Measurements from ENCODE around the gene TMPRSS15.
A peak's percentile ranks its signal among the peaks of the same experiment; 100 is the strongest.
"Not testable (repeated sequence)": the region's sequence is repeated elsewhere in the genome, so short reads cannot be mapped to it uniquely, and the experiment has no call there.

Gene TMPRSS15

DNA sequence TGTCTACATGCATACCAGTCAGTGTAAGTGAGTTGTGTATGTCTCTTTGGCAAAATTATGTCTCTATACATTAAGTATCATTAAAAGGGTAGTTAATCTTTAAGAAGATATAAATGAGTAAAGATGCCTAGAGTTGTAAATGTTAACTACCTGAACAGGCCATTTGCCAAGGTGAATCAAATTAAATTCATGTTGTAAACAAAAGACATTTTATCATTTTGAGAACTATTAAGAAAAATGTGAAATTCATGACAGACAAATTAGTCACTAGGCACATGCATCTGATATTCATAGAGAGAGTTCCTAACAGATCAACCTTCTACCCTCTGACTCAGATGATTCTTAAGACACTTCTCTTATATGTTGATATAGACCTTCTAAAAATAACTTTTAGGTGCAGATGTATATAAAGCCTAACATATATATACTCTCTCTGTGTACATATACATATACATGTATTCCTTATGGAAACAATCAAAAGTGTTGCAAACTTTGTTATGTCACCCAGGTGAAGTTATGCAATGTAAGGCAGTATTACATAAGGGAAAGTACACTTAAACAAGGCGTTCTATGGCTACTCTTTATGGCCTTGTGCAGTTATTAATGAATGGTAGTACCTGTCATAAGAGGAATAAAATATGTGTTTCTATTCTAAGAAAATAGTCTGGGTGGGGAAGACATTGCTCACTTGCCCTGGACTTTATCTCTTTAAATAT is at the start of gene TMPRSS15:
Gene TMPRSS15 (minus strand): TSS at position 51 of the 716 bp plus-strand sequence. CDS start 163 bp downstream, outside the sequence.
- DNase-seq (ENCODE audit: low spot score): no peak

DNA sequence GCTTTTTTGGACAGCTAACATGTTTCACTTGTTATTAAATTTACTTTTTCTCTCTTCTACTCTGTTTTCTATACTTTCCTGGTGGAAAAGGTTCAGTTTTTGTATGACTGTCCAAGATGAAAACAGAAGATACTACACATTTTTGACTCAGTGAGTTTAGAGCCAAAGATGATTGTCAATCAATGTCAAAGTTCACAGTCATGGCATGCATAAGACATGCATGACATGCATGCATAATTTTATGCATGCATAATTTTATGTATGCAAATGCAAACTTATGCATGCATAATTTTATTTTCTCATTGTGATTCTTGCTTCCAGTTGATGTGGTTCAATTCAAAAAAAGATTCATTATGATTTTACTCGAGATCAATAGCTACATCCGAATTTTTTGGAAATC is 48.1 kb upstream of the TMPRSS15 start:
- no peak for DNase-seq (ENCODE audit: low spot score)

GRCh38 chr21:18449605-18450550 is 46.3 kb upstream of the TMPRSS15 start:
- peak; percentile 12 for DNase-seq (ENCODE audit: low spot score)

GRCh38 chr21:18443701-18444100 is 40.1 kb upstream of the TMPRSS15 start:
- no peak for DNase-seq (ENCODE audit: low spot score)

GRCh38 chr21:18443085-18443484 is 39.5 kb upstream of the TMPRSS15 start:
- DNase-seq (ENCODE audit: low spot score): no peak

- DNase-seq (ENCODE audit: low spot score): no peak
These were observed 26.8 kb upstream of the TMPRSS15 start for GRCh38 chr21:18430341-18430740.

GRCh38 chr21:18424276-18424675 is 20.7 kb upstream of the TMPRSS15 start:
- no peak for DNase-seq (ENCODE audit: low spot score)

DNA sequence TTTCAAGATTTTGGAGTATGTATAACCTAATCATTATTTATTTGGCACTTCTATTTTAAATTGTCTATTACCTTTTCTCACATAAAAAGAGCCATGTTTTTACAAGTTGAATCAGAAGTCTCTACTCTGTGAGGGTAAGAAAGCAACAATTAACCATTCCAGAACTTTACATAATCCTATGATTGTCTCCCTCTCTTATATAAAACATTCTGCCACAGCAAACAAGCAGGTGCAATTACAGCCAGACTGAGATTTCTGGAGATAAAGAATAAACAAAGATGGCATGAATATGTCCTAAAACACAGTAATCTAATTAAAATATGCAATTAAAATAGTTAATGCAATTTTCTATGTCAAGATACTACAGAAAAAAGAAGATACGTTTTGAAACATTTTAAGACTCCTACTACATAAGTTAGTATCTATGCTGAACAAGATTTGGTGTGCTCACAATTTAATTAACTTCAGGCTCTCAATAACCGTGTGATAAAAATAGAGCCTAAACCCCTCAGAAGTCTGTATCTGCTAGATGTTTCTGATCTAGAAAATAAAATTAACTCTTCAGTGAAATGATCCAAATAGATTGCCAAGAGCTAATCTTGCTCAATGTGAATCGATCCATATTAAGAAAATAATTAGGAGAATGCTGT is 13.7 kb upstream of the TMPRSS15 start:
- DNase-seq (ENCODE audit: low spot score): no peak

GRCh38 chr21:18411565-18411964 is 8.0 kb upstream of the TMPRSS15 start:
- no peak for DNase-seq (ENCODE audit: low spot score)

DNA sequence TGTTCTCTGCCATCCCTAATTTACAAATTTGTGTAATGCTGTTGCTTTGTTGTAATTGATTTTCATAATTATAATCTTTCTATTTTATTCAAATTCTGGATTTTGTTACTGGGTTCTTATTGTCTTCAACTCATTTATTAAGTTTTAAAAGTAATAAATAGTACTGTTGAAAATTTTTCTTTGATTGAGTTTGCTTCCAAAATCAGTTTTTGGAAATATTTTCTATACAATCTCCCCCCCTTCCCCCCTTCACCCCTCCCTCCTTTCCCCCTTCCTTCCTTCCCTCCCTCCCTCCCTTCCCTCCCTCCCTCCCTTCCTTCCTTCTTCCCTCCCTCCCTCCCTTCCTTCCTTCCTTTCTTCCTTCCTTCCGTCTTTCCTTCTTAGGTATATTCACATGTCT is 6.0 kb upstream of the TMPRSS15 start:
- DNase-seq (ENCODE audit: low spot score): no peak

DNA sequence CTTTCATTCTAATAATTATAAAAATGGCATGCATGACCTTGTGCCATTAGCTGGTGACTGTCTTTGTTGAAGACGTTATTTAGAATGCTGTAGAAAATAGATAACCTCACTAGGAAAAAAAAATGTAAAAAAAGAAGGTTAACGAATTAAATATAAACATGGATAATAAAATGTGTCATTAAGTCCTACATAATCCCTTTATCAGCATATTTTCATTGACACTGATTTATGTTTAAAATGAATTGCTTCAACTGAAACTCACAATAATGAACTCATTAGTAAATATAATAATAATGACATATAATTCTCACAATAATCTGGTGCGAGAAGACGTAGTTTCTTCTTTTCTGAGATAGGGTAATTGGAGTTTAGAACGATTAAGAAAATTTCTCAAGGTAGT is 4.7 kb downstream of the TMPRSS15 start:
- no peak for DNase-seq (ENCODE audit: low spot score)

GRCh38 chr21:18387994-18388393 is 15.6 kb downstream of the TMPRSS15 start:
- no peak for DNase-seq (ENCODE audit: low spot score)

DNA sequence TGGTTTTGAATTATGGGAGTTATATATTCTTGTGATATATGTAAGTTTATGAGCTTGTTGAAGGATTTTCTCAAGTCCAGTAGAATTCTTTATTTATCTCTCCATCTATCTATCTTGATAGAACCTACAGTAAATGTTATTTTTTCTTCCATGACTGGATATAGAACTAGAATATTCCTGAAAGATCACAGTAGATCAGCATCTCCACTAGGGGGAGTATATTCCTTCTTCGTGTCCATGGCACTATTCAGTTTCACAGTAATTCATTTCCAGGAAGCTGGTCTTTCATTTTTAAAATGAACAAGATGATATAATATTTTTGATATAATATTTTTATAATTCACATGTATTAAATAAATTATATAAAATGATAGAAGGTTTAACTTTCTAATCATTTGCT is 18.8 kb downstream of the TMPRSS15 start:
- peak; percentile 21 for DNase-seq (ENCODE audit: low spot score)

- not testable (repeated sequence) for DNase-seq (ENCODE audit: low spot score)
These were observed 20.5 kb downstream of the TMPRSS15 start for GRCh38 chr21:18382934-18383619.

DNA sequence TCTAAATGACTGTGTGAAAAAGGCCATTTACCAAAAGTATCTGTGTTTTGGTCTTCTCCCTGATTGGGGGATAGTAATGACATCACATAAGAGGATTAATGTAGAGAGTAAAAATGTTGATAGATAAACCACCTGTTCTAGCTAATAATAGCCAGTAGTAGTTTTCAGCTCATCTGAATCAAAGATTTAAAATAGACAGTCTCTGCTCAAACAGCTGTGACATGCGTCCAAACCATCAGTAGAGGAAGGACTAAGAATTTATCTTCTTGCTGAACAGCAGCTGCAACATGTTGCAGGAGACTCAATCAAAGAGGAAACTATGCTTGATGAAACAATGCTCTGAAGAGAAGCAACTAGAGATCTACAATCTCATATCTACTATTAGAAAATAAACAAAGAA is 21.4 kb downstream of the TMPRSS15 start:
- no peak for DNase-seq (ENCODE audit: low spot score)

DNA sequence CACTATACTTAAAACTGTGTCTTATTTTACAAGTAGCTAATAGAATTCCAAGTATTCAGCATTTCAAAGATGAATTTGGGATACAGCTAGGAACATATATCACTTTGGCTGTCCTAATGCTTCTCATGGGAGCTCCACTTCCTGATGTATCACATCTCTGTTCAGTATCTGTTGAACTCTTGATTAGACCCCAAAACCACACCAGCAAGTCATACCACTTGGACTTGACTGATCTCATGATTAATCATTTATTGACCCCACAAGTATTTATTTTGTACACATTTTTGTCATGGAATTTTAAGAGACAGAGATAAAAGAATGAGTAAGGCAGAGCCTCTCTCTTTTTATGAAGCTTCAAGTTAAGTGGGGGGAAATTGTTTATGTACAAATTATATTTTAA is 30.0 kb downstream of the TMPRSS15 start:
- DNase-seq (ENCODE audit: low spot score): no peak

DNA sequence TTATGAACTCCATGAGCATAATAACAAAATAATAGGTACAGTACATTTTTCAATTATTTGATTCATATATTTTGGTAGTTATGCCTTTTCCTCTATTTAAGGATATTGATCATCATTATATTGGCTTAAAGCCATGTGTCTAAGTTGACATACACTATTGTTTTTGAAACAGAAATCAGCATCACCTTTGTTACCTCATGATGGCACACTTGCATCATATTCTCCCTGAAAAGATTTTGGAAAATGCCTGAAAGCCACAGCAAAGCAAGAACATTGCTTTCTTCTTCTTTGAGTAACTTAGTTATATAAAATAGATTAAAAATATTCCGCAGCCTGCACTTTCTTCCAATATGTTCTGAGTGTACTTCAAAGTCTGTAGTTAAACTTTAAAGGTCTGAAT is 33.3 kb downstream of the TMPRSS15 start:
- no peak for DNase-seq (ENCODE audit: low spot score)

DNA sequence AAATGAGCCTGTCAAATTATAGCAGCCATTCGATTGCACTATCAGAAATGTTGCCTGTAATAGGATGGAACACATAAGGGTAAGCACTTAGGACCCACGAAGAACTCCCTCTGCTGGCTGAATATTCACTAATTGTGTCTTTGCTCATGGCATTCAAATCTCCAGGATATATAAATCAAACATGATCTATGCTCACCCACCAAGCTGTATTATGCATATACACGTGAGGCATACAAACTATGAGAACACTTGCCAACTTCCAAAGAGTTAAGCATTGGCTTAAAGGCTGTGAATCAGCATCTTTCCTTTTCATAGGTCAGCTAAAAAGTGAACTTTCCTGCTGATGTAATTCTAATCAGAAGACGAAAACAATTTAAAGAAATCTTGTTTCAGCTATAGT is 34.5 kb downstream of the TMPRSS15 start:
- DNase-seq (ENCODE audit: low spot score): no peak

GRCh38 chr21:18368205-18368604 is 35.4 kb downstream of the TMPRSS15 start:
- DNase-seq (ENCODE audit: low spot score): no peak

- no peak for DNase-seq (ENCODE audit: low spot score)
These were observed 46.8 kb downstream of the TMPRSS15 start for GRCh38 chr21:18356801-18357200.

- DNase-seq (ENCODE audit: low spot score): no peak
These were observed 48.6 kb downstream of the TMPRSS15 start for GRCh38 chr21:18354947-18355346.

DNA sequence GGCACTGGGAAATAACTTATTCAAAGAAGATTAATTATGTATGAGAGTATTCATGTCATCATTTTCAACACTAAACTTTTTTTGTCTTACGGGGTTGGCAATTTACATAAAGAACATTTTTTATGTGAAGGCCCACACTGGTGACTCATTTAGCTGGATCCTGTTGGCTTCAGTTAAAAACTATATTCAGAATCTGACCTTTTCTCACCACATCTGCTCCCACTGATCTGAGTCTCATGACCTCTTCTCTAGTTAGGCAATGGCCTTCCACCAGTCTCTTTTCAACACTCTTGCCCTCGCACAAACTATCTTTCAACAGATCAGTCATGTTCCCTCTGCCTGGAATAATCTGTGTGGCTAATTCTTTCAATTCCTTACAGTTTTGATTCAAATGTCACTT is 53.4 kb downstream of the TMPRSS15 start:
- peak; percentile 29 for DNase-seq (ENCODE audit: low spot score)

Data from AG08395 (cell line).